ENCODE data around the gene PHF11.

PHF11 gene

GRCh38 chr13:49495783-49496762 is at the start of gene PHF11:
PHF11 (plus strand) TSS chr13:49495953; CDS start chr13:49496002, 49 bp downstream.
- DNase-seq (ENCODE audit: extremely low read depth in 1 of 2, low read depth in 1 of 2) = peak; percentile 81 to 92

- DNase-seq (ENCODE audit: extremely low read depth in 1 of 2, low read depth in 1 of 2) = no peak
Observed at GRCh38 chr13:49446473-49446872, 49.3 kb upstream of the PHF11 start.

GRCh38 chr13:49448753-49449152 is 47.0 kb upstream of the PHF11 start:
- DNase-seq (ENCODE audit: extremely low read depth in 1 of 2, low read depth in 1 of 2) = no peak

GRCh38 chr13:49450105-49450819 is 45.5 kb upstream of the PHF11 start:
- DNase-seq (ENCODE audit: extremely low read depth in 1 of 2, low read depth in 1 of 2) = no peak

GRCh38 chr13:49452725-49453457 is 42.9 kb upstream of the PHF11 start:
- DNase-seq (ENCODE audit: extremely low read depth in 1 of 2, low read depth in 1 of 2) = no peak

- DNase-seq (ENCODE audit: extremely low read depth in 1 of 2, low read depth in 1 of 2) = no peak
Observed at GRCh38 chr13:49453465-49453864, 42.3 kb upstream of the PHF11 start.

GRCh38 chr13:49454388-49455006 is 41.3 kb upstream of the PHF11 start:
- DNase-seq (ENCODE audit: extremely low read depth in 1 of 2, low read depth in 1 of 2) = no peak

GRCh38 chr13:49455007-49455398 is 40.8 kb upstream of the PHF11 start:
- DNase-seq (ENCODE audit: extremely low read depth in 1 of 2, low read depth in 1 of 2) = no peak

- DNase-seq (ENCODE audit: extremely low read depth in 1 of 2, low read depth in 1 of 2) = no peak
Observed at GRCh38 chr13:49456156-49456555, 39.6 kb upstream of the PHF11 start.

GRCh38 chr13:49457221-49457620 is 38.5 kb upstream of the PHF11 start:
- DNase-seq (ENCODE audit: extremely low read depth in 1 of 2, low read depth in 1 of 2) = no peak

GRCh38 chr13:49459580-49459979 is 36.2 kb upstream of the PHF11 start:
- DNase-seq (ENCODE audit: extremely low read depth in 1 of 2, low read depth in 1 of 2) = no peak

- DNase-seq (ENCODE audit: extremely low read depth in 1 of 2, low read depth in 1 of 2) = no peak
Observed at GRCh38 chr13:49464085-49464484, 31.7 kb upstream of the PHF11 start.

- DNase-seq (ENCODE audit: extremely low read depth in 1 of 2, low read depth in 1 of 2) = no peak
Observed at GRCh38 chr13:49464621-49465325, 31.0 kb upstream of the PHF11 start.

- no peak for DNase-seq (ENCODE audit: extremely low read depth in 1 of 2, low read depth in 1 of 2)
Observed at GRCh38 chr13:49466292-49466838, 29.4 kb upstream of the PHF11 start.

GRCh38 chr13:49472186-49472585 is 23.6 kb upstream of the PHF11 start:
- no peak for DNase-seq (ENCODE audit: extremely low read depth in 1 of 2, low read depth in 1 of 2)

- no peak for DNase-seq (ENCODE audit: extremely low read depth in 1 of 2, low read depth in 1 of 2)
Observed at GRCh38 chr13:49476529-49476928, 19.2 kb upstream of the PHF11 start.

- no peak for DNase-seq (ENCODE audit: extremely low read depth in 1 of 2, low read depth in 1 of 2)
Observed at GRCh38 chr13:49481788-49482187, 14.0 kb upstream of the PHF11 start.

- no peak for DNase-seq (ENCODE audit: extremely low read depth in 1 of 2, low read depth in 1 of 2)
Observed at GRCh38 chr13:49488563-49488962, 7.2 kb upstream of the PHF11 start.

GRCh38 chr13:49494645-49495044 is 1.1 kb upstream of the PHF11 start:
- DNase-seq (ENCODE audit: extremely low read depth in 1 of 2, low read depth in 1 of 2) = no peak

GRCh38 chr13:49496837-49497236 is 1.1 kb downstream of the PHF11 start:
- DNase-seq (ENCODE audit: extremely low read depth in 1 of 2, low read depth in 1 of 2) = peak in 1 of 2 donors; percentile 51

All from stimulated activated CD8-positive, alpha-beta memory T cell treated with anti-CD3 and anti-CD28 coated beads, Interleukin-7, amount 100 ng/mL, for 48 hours (primary cell).